CD14-positive monocyte (primary cell): ENCODE measurements around the gene CYP1A1. TPM values are rescaled to one million over a fixed set of nuclear protein-coding genes. Genes with fewer than 3 reads are reported as not detected.
"Not testable (repeated sequence)": the region's sequence is repeated elsewhere in the genome, so short reads cannot be mapped to it uniquely, and the experiment has no call there.

Experiments
- DNase-seq, 3 donors: peaks; one replicate each; pipeline ENCODE4 v3.0.0-alpha.2; 2011 to 2022
- H2AFZ ChIP-seq: 2 replicates; pipeline ENCODE4 v1.6.0; 2012; ENCODE audit warnings: mild to moderate bottlenecking, low read depth, low read length, inconsistent platforms; ENCODE audit not compliant: insufficient read depth, poor library complexity, severe bottlenecking
- H3K27ac ChIP-seq, 2 donors: 1 replicate in 1 of 2; 2 replicates in 1 of 2; pipeline ENCODE4 v1.5.1; 2012 to 2013; ENCODE audit warnings: low read length in 2 of 2, control low read depth in 1 of 2, inconsistent platforms in 1 of 2, low read depth in 1 of 2, mild to moderate bottlenecking in 1 of 2
- H3K27me3 ChIP-seq, 2 donors: one replicate each; pipeline versions ENCODE4 v1.6.0 to v1.6.1; 2011 to 2013; ENCODE audit warnings: low read length in 2 of 2; ENCODE audit not compliant: control insufficient read depth in 2 of 2, insufficient read depth in 2 of 2
- H3K36me3 ChIP-seq, 2 donors: replicated peaks in 1 of 2; 1 replicate in 1 of 2; 2 replicates in 1 of 2; pipeline versions ENCODE4 v1.5.1 to v1.6.1; 2012 to 2013; ENCODE audit warnings: low read length in 2 of 2, control low read depth in 1 of 2, inconsistent platforms in 1 of 2, mild to moderate bottlenecking in 1 of 2; ENCODE audit not compliant: insufficient read depth in 2 of 2, control insufficient read depth in 1 of 2
- H3K4me1 ChIP-seq, 2 donors: 1 replicate in 1 of 2; 2 replicates in 1 of 2; pipeline versions ENCODE4 v1.5.1 to v1.6.1; 2012 to 2013; ENCODE audit warnings: low read length in 2 of 2, control low read depth in 1 of 2, inconsistent platforms in 1 of 2, mild to moderate bottlenecking in 1 of 2, moderate library complexity in 1 of 2; ENCODE audit not compliant: insufficient read depth in 2 of 2, control insufficient read depth in 1 of 2
- H3K4me2 ChIP-seq: replicated peaks from 2 replicates; pipeline ENCODE3; 2012; ENCODE audit warnings: low read length, moderate library complexity, mild to moderate bottlenecking; ENCODE audit not compliant: poor library complexity, severe bottlenecking; ENCODE audit errors: extremely low read depth
- H3K4me3 ChIP-seq, 3 experiments: fragments of 200-600 bp in 1 of 3; sonication (generic) in 1 of 3; replicated peaks in 1 of 3; 1 replicate in 2 of 3; 2 replicates in 1 of 3; pipeline ENCODE4 v1.5.1; 2011 to 2013; ENCODE audit warnings: low read length in 3 of 3, mild to moderate bottlenecking in 3 of 3, control low read depth in 2 of 3, low read depth in 2 of 3, inconsistent platforms in 1 of 3, moderate library complexity in 1 of 3
- H3K79me2 ChIP-seq: 2 replicates; pipeline ENCODE4 v1.6.0; 2012; ENCODE audit warnings: mild to moderate bottlenecking, control low read depth, inconsistent platforms, low read length, moderate library complexity; ENCODE audit not compliant: insufficient read depth
- H3K9ac ChIP-seq: 2 replicates; pipeline ENCODE4 v1.6.0; 2017; ENCODE audit warnings: low read length, mild to moderate bottlenecking; ENCODE audit not compliant: insufficient read depth, poor library complexity, severe bottlenecking
- H3K9me3 ChIP-seq, 2 donors: replicated peaks in 1 of 2; 1 replicate in 1 of 2; 2 replicates in 1 of 2; pipeline versions ENCODE4 v1.5.1 to v1.6.1; 2012 to 2013; ENCODE audit warnings: low read length in 2 of 2, control low read depth in 1 of 2; ENCODE audit not compliant: control insufficient read depth in 1 of 2, insufficient read depth in 1 of 2
- H4K20me1 ChIP-seq: 2 replicates; pipeline ENCODE4 v1.6.0; 2012; ENCODE audit warnings: mild to moderate bottlenecking, low read length, control low read depth, moderate library complexity; ENCODE audit not compliant: insufficient read depth
- H3K27ac Mint-ChIP-seq, 7 donors: one replicate each; pipeline ENCODE4 v1.8.0; 2020; ENCODE audit warnings: mild to moderate bottlenecking in 7 of 7, mixed read lengths in 7 of 7, moderate library complexity in 6 of 7, inconsistent platforms in 2 of 7
- H3K27me3 Mint-ChIP-seq, 3 donors: one replicate each; pipeline ENCODE4 v1.8.0; 2021 to 2022; ENCODE audit warnings: low read depth in 3 of 3, mild to moderate bottlenecking in 3 of 3, mixed read lengths in 3 of 3, moderate library complexity in 3 of 3, inconsistent platforms in 1 of 3
- H3K36me3 Mint-ChIP-seq, 2 donors: one replicate each; pipeline ENCODE4 v1.8.0; 2020; ENCODE audit warnings: mixed read lengths in 2 of 2, inconsistent platforms in 1 of 2, mild to moderate bottlenecking in 1 of 2
- H3K4me1 Mint-ChIP-seq: one replicate; pipeline ENCODE4 v1.8.0; 2020; ENCODE audit warnings: mild to moderate bottlenecking, mixed read lengths
- H3K4me3 Mint-ChIP-seq, 2 donors: one replicate each; pipeline ENCODE4 v1.8.0; 2020; ENCODE audit warnings: mild to moderate bottlenecking in 2 of 2, mixed read lengths in 2 of 2, moderate library complexity in 1 of 2
- H3K9me3 Mint-ChIP-seq, 7 donors: one replicate each; pipeline ENCODE4 v1.8.0; 2020 to 2022; ENCODE audit warnings: mixed read lengths in 7 of 7, mild to moderate bottlenecking in 6 of 7, moderate library complexity in 6 of 7, inconsistent platforms in 2 of 7
- WGBS: methylation state at CpG from one replicate; pipeline ENCODE4 v1.1.5; 2013; ENCODE audit warnings: missing lambda C conversion rate; ENCODE audit not compliant: insufficient coverage; 5-methylcytosine and 5-hydroxymethylcytosine counted together
- intact Hi-C, 2 donors: fragments of 100-400 bp; cut with micrococcal nuclease; formaldehyde crosslinking; loops; one replicate each; pipeline versions ENCODE4 v1.15.0 to v1.15.1; 2023
- polyA plus RNA-seq, 3 donors: library from polyadenylated mRNA; depleted of rRNA in 1 of 3; unstranded in 2 of 3; stranded (reverse) in 1 of 3; fragments of 300-500 nt in 2 of 3; fragments of >200 nt in 1 of 3; fragmentation: Illumina TruSeq in 2 of 3; gene quantifications; 1 replicate in 2 of 3; 2 replicates in 1 of 3; pipeline ENCODE4 v1.2.3, GENCODE V29; 2012 to 2021
- TF ChIP-seq, protein P1 (sequence below): fragments of 200-600 bp; IDR thresholded peaks from one replicate; pipeline ENCODE4 v1.8.0; 2022; ENCODE audit warnings: antibody characterized with exemption, mild to moderate bottlenecking

The CYP1A1 gene
- polyA plus RNA-seq, 3 donors = 0.16 TPM; not detected in 2

DNA sequence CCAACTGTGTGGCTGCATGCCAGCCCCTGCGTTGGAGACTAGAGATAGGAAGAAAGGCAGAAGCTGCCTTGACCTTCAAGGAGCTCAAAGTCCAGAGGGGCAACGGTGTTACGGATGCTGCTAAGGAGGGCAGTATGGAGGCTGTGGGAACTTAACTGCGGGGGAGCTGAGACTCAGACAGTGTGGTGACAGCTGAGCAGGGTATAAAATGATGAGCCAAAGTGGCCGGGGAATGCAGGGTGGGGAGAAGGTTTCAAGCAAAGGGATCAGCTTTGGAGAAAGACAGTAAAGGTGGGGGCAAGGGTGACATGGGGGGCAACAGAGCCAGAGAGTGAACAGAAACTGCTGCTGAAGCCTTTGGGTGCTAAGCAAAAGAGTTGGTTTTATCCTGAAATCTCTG, 17.1 kb upstream of the CYP1A1 start:
- Mint-ChIP-seq H3K27me3 (peaks cover 6 to 17% (median 13%) of the 10 kb centered on the region in 3 donors), H3K27ac (no peak overlapping the region), H3K9me3 (peaks cover 9 to 22% (median 18%) of the 10 kb centered on the region in 7 donors), H3K36me3 (no peaks in the 10 kb centered on the region), H3K4me1 (no peaks in the 10 kb centered on the region), H3K4me3 (no peak overlapping the region)
- H3K4me1 ChIP-seq = no peaks in the 10 kb centered on the region
- H3K27ac ChIP-seq = no peak overlapping the region
- H3K79me2 ChIP-seq = no peaks in the 10 kb centered on the region
- TF ChIP-seq, protein P1, sequence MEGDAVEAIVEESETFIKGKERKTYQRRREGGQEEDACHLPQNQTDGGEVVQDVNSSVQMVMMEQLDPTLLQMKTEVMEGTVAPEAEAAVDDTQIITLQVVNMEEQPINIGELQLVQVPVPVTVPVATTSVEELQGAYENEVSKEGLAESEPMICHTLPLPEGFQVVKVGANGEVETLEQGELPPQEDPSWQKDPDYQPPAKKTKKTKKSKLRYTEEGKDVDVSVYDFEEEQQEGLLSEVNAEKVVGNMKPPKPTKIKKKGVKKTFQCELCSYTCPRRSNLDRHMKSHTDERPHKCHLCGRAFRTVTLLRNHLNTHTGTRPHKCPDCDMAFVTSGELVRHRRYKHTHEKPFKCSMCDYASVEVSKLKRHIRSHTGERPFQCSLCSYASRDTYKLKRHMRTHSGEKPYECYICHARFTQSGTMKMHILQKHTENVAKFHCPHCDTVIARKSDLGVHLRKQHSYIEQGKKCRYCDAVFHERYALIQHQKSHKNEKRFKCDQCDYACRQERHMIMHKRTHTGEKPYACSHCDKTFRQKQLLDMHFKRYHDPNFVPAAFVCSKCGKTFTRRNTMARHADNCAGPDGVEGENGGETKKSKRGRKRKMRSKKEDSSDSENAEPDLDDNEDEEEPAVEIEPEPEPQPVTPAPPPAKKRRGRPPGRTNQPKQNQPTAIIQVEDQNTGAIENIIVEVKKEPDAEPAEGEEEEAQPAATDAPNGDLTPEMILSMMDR = no peak
- intact Hi-C loops = no loop called here
- H3K4me2 ChIP-seq = no peak overlapping the region
- H3K27me3 ChIP-seq = peaks cover 0 to 3% of the 10 kb centered on the region in 2 donors
- H3K36me3 ChIP-seq = no peaks in the 10 kb centered on the region
- 84% methylated on average over 5 of the region's 5 CpGs for WGBS
- DNase-seq = no peak
- no peak overlapping the region for H3K4me3 ChIP-seq
- no peak overlapping the region for H2AFZ ChIP-seq
- H3K9me3 ChIP-seq = peaks cover 0 to 6% of the 10 kb centered on the region in 2 donors
- no peaks in the 10 kb centered on the region for H4K20me1 ChIP-seq
- H3K9ac ChIP-seq = no peak overlapping the region

DNA sequence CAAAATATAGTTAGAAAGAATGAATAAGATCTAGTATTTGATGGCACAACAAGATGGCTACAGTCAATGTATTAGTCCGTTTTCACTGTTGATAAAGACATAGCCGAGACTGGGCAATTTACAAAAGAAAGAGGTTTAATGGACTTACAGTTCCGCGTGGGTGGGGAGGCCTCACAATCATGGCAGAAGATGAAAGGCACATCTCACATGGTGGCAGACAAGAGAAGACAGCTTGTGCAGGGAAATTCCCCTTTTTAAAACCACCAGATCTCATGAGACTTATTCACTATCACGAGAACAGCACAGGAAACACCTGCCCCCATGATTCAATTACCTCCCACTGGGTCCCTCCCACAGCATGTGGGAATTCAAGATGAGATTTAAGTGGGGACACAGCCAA, 12.9 kb upstream of the CYP1A1 start:
- H3K27ac Mint-ChIP-seq, intact Hi-C loops: not testable (repeated sequence)
- peak in 1 of 3 donors; percentile 42 for DNase-seq

More for the DNA sequence above, 12.9 kb upstream of the CYP1A1 start:
- not testable (repeated sequence) for H3K36me3 Mint-ChIP-seq, H3K4me3 Mint-ChIP-seq, H3K27me3 ChIP-seq, H3K4me3 ChIP-seq, H4K20me1 ChIP-seq, H3K9me3 ChIP-seq, H3K9ac ChIP-seq, H2AFZ ChIP-seq, H3K4me2 ChIP-seq, H3K4me1 Mint-ChIP-seq, H3K36me3 ChIP-seq, H3K79me2 ChIP-seq, H3K4me1 ChIP-seq, H3K27ac ChIP-seq
- 100% methylated on average over 2 of the region's 5 CpGs for WGBS
- Mint-ChIP-seq H3K27me3 (peaks cover 6 to 21% (median 20%) of the 10 kb centered on the region in 3 donors), H3K9me3 (peaks cover 9 to 22% (median 19%) of the 10 kb centered on the region in 7 donors)
